ENCODE measurements around the gene TRAPPC2B.
"Not testable (repeated sequence)": the region's sequence is repeated elsewhere in the genome, so short reads cannot be mapped to it uniquely, and the experiment has no call there.

TRAPPC2B gene

DNA sequence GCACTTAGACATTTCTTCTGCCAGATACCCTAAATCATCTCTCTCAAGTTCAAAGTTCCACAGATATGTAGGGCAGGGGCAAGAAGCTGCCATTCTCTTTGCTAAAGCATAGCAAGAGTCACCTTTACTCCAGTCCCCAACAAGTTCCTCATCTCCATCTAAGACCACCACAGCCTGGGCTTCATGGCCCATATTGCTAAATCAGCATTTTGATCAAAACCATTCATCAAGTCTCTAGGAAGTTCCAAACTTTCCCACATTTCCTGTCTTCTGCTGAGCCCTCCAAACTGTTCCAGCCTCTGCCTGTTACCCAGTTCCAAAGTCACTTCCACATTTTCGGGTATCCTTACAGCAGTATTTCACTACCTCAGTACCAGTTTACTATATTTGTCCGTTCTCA lies 11.3 kb downstream of the TRAPPC2B start:
- DNase-seq, result not testable (repeated sequence)

DNA sequence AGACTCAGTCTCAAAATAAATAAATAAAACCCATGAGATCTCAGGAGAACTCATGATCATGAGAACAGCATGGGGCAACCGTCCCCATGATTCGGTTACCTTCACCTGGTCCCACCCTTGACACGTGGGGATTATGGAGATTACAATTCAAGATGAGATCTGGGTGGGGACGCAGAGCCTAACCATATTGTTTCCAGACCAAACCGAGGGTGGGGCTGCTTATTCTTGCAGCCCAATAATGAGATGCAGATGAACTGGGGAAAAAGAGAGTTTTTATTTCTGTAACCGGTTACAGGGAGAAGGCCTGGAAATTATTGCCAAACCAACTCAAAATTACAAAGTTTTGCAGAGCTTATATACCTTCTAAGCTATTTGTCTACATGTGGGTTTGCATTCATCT lies 12.8 kb downstream of the TRAPPC2B start:
- DNase-seq, result no peak

DNA sequence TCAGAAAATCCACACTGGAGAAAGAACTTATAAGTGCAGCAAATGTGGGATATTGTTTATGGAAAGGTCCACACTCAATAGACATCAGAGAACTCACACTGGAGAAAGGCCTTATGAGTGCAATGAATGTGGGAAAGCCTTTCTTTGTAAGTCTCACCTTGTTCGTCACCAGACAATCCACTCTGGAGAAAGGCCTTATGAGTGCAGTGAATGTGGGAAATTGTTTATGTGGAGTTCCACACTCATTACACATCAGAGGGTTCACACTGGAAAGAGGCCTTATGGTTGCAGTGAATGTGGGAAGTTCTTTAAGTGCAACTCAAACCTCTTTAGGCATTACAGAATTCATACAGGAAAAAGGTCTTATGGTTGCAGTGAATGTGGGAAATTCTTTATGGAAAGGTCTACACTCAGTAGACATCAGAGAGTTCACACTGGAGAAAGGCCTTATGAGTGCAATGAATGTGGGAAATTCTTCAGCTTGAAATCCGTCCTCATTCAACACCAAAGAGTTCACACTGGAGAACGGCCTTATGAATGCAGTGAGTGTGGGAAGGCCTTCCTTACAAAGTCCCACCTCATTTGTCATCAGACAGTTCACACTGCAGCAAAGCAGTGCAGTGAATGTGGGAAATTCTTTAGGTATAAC lies 14.3 kb downstream of the TRAPPC2B start:
- no peak for DNase-seq

DNA sequence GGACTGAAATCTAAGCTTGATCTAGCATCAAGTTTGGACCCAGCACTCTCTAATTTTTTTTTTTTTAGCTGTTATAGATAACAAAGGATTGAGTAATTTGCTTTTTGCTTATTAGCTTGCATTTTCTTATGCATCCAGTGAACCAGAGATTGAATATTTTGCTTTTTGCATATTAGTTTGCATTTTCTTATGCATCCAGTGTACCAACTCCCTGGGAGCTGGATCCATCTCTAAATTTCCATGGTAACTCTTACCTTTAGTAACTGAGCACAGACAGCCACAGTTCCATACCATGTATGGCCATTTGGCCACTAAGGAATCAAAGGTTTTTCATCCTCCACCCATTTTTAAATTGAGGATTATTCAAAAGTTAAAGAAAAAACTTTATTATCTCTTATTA lies 17.6 kb downstream of the TRAPPC2B start:
- DNase-seq, result no peak

DNA sequence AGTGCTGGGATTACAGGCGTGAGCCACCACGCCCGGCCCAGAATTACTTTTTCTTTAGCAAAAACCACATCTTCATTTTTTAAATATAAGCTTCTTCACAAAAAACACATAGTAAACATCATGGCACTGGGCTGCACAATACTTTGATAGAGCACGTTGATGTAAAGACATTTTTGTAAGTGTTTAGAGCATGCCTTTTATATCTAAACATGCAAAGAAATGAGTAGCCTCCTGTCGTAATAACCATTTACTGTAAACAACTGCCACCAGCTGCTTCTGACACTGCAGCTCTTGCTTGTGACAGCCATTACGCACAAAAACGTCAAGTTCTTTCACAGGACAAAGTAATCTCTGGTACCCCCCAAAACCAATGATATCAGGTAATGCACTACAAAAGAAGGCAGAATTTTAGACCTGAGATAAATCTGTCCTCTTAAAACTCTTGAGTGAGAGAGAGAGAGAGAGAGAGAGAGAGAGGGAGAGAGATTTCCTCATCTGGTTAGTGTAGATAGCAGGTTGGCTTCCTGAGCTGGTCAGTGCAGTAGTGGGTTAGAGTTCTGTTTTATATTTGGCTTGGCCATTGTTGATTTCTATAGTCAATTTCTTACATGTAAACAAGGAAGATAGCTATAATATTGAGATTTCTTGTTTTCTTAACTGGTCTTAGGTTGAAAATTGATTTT lies 19.6 kb downstream of the TRAPPC2B start:
- DNase-seq, result no peak

DNA sequence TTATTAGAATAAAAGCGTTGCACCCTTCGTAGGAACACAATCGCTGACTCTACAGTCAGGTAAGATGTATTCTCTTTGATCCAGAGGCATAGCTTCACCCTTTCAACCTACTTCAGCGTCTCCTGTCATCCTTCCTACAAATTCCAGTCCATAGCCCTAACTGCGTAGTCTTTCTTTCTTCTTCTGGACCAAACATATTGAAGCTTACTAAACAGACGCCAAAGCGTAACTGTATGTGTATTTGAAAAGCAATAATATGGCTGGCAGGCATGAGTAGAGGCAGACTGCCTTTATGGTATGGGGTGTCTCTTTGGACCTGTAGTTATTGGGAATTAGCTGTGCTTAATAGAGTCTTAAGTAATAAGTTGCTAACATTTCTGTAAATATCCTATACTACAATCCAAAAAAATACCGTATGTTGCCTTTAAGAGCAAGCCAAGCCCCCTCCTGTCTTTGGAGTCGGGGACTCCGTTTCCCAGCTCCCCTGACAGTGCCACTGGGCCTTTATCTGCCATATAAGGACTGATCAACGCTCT lies 25.9 kb downstream of the TRAPPC2B start:
- DNase-seq, result no peak

DNA sequence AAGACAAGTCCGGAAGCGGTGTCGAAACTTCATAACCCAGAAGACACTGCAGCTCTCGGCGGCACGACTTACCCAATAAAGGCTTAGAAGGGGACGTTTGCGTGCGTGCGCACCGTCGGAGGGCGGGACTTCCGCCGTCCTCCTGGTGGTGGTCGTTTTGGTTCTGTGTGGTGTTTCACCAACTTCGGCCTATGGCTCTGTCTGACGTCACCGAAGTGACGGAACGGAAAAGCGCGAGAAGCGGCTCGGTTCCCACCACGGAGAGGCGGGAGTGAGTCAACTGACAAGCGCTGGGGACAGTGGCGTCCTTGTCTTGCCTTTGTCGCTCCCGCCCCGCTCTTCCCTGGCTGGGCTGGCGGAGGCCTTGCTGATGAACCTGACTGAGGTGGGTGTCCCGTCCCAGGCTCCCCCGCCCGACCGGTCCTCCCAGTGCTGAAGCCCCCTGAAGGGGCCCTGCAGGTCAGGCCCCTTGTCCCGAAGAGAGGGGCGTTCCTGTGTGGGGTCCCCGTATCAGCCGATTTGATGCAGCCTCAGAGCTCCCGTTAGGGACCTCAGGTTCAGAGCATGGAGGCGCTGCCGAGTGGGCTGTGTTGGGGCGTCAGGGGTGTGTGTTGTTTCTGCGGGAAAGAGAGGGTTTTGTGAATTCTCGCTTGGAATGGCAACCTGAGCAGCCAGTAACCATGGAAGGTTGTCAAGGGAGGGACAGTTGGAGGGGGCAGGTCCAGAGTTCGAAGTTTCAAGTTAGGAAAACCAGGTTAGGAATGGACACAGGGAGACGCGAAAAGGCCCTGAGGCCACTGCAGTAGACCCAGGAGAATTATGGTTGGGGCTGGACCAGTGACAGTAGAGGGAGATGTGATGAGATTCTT lies 26.6 kb downstream of the TRAPPC2B start, which contains the start of gene ZNF548:
Gene ZNF548, plus strand, starts transcription at position 125 of the 869 bp plus-strand sequence. Its CDS starts 246 bp downstream, at position 371.
- DNase-seq, result peak; percentile 93 to 99 (median 97)

DNA sequence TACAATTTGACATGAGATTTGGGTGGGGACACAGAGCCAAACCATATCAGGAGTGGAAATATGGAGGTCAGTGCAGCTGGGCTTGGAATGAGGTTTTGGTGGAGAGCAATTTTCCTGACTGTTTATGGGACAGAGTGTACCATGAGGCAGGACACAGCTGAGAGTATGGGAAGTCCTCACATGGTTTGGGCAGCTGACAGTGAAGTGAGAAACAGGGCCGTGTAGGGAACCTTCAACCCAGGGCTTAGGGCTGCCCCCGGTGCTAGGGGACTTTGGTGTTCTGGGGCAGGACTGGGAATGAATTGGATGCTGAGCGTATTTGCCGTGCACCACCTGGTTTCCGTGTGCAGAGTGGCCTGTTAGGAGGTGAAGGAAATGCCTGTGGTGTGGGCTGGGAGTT lies 32.4 kb downstream of the TRAPPC2B start:
- no peak for DNase-seq

DNA sequence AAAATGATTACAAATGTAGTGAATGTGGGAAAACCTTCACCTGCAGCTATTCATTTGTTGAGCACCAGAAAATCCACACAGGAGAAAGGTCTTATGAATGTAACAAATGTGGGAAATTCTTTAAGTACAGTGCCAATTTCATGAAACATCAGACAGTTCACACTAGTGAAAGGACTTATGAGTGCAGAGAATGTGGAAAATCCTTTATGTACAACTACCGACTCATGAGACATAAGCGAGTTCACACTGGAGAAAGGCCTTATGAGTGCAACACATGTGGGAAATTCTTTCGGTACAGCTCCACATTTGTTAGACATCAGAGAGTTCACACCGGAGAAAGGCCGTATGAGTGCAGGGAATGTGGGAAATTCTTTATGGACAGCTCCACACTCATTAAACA lies 35.5 kb downstream of the TRAPPC2B start:
- DNase-seq, result no peak

DNA sequence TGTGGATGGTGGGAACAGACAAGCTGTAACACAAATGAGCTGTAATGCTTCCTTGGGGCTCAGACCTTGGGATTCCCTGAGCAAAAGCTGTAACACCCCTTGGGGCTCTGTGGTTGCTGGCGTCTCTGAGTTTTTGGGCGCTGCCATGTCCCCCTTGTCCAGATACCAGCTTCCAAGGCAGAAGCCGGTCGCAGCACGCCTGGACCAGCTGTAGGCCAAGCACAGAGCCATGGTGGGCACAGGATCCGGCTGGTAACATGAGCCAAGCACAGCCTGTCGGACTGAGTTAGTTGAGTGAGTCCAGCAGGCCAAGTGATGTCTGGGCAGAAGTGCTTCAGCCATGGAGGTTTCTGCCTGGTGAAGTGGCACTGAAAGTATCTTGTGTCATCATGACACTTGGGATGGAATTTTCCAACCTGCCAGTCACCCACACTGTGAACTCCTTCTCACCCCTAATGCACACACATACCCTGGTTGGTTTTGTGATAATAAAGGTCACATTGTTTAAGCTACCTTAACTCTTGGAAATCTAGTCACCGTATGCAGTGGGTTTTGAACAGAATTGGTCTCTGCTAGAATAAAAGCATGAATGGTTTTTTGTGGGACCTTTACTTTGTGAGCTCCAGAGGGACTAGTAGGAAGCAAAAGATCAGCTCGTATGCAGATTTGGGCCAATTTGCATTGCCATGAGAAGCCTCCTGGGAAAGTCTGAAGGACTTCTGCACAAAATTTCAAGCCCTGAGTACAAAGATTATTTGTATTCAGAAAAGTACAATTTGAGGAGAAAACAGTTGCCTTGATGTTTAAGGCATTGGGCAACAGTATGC lies 40.6 kb downstream of the TRAPPC2B start:
- no peak for DNase-seq

DNA sequence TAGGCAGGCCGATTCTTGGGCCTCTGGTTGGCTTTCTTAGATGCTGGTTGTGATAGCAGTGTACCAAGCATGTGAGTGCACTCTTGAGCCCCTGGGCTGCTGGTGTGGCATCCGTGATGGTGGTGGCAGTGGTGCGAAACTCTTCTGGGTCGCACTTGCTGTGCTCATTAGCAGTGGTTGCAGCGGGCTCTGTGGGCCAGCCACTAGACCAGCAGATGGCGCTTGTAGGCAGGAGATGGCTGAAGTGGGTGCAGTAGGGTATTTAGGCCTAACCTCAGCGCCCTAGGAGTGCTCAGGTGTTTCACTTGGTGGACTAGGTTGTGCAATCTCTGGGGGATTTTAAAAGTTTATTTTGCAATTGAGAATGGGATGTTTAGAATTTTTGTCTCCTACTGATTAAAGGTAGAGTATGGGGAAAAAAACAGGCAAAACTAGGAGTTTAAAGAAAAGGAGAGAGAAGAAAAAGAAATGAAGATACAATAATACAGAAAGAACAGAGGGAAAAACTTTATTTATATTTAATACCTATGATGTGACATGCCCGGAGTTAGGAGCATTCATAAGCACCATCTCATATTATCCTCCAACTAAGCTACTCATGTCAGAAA lies 43.3 kb downstream of the TRAPPC2B start:
- DNase-seq, result peak; percentile 21 to 69 (median 47)

DNA sequence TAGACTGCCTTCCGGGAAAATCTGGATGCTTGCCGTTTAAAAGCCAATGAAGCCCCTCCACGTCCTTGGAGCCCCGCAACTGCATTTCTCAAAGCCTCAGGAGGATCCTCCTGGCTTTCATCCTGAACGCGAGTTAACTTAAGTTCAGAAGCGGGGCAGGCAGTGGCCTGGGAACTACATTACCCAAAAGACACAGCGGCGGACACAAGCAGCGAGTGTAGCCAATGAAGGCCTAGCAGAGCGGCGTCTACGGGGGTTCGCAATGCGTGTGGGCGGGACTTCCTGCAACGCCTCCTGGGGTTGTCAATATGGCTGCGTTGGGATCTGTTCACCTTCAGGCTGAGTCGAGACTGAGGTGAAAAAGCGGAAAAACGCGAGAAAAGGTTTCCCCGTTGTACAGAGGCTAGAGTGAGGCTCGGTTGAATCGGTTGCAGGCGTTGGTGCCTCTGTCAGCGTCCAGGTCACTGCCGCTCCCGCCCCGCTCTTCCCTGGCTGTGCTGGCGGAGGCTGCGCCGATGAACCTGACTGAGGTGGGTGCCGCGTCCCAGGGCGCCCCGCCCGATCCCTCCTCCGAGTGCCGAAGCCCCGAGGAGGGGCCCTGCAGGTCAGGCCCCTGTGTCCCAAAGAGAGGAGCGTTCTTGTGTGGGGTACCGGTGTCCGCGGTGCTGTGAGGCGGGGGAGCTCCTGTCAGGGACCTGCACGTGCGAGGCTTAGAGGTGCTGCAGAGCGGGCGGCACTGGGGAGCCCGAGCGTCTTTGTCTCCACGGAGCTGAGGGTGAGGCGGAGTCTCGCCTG lies 47.7 kb downstream of the TRAPPC2B start, which contains the start of gene ZNF17:
Gene ZNF17, plus strand, starts transcription at position 285 of the 795 bp plus-strand sequence. CDS start 2,455 bp downstream, outside the sequence.
- DNase-seq, result peak; percentile 77 to 96 (median 89)
